Activated CD8-positive, alpha-beta T cell treated with anti-CD3 and anti-CD28 coated beads for 36 hours (primary cell): ENCODE data around the gene PTBP1. TPM values are rescaled to one million over a fixed set of nuclear protein-coding genes. Genes with fewer than 3 reads are reported as not detected.
A peak's percentile ranks its signal among the peaks of the same experiment; 100 is the strongest.

Experiments used
- ATAC-seq: fragments of 200-7000 bp; cut with Tn5 transposase; one replicate; pipeline ENCODE4 v1.10.0; 2021; ENCODE audit warnings: mild to moderate bottlenecking, moderate library complexity
- CTCF ChIA-PET: fragments of 350-600 bp; sonication (Branson Sonifier 250); formaldehyde crosslinking; loops from one replicate; lab custom pipeline; 2021; ENCODE audit warnings: antibody characterized with exemption; lab: Charles Lee
- POLR2A ChIA-PET: fragments of 350-600 bp; sonication (Branson Sonifier 250); formaldehyde crosslinking; loops from one replicate; lab custom pipeline; 2021; ENCODE audit warnings: antibody characterized with exemption; lab: Charles Lee
- DNase-seq: peaks from one replicate; pipeline ENCODE4 v3.0.0-alpha.2; 2020
- H3K27ac Mint-ChIP-seq: one replicate; pipeline ENCODE4 v1.8.0; 2021; ENCODE audit warnings: mild to moderate bottlenecking, mixed read lengths
- H3K27me3 Mint-ChIP-seq: one replicate; pipeline ENCODE4 v1.8.0; 2021; ENCODE audit warnings: mixed read lengths
- H3K36me3 Mint-ChIP-seq: one replicate; pipeline ENCODE4 v1.8.0; 2021; ENCODE audit warnings: low read depth, mixed read lengths
- H3K4me1 Mint-ChIP-seq: one replicate; pipeline ENCODE4 v1.8.0; 2021; ENCODE audit warnings: low read depth, mixed read lengths
- H3K4me3 Mint-ChIP-seq: one replicate; pipeline ENCODE4 v1.8.0; 2021; ENCODE audit warnings: mild to moderate bottlenecking, moderate library complexity, mixed read lengths
- H3K9me3 Mint-ChIP-seq: one replicate; pipeline ENCODE4 v1.8.0; 2021; ENCODE audit warnings: mixed read lengths
- CTCF ChIP-seq: fragments of 200-600 bp; IDR thresholded peaks from one replicate; pipeline ENCODE4 v1.8.0; 2022; ENCODE audit warnings: antibody characterized with exemption, mild to moderate bottlenecking
- intact Hi-C: fragments of 100-400 bp; cut with micrococcal nuclease; formaldehyde crosslinking; loops from one replicate; pipeline ENCODE4 v1.10.0; 2022
- total RNA-seq, 2 experiments: library from RNA; stranded (reverse); gene quantifications; one replicate each; pipeline ENCODE4 v1.2.3, GENCODE V29; 2021

Gene PTBP1
- total RNA-seq, 2 experiments from 2014 or later = 581 to 582 TPM

- ATAC-seq (no peak), DNase-seq (no peak)
- Mint-ChIP-seq H3K36me3 (peaks cover 22% of the 10 kb centered on the region), H3K4me3 (no peak overlapping the region), H3K27ac (no peak overlapping the region), H3K4me1 (peaks cover 10% of the 10 kb centered on the region), H3K9me3 (no peaks in the 10 kb centered on the region), H3K27me3 (no peaks in the 10 kb centered on the region)
- no peak for TF ChIP-seq CTCF
- intact Hi-C loops = no loop called here
- CTCF ChIA-PET = no interaction called here
- POLR2A ChIA-PET = interaction anchor here (0.6 to 0.8 kb wide), 2 partner anchors 9 to 265 kb away, joined by 3 read pairs; no protein-coding TSS in a partner anchor
Measured at GRCh38 chr19:795073-795611, 2.1 kb upstream of the PTBP1 start.

- Mint-ChIP-seq H3K4me1 (peaks cover 16% of the 10 kb centered on the region), H3K9me3 (no peaks in the 10 kb centered on the region), H3K4me3 (peak overlapping the region; percentile 86), H3K27me3 (no peaks in the 10 kb centered on the region), H3K36me3 (peaks cover 28% of the 10 kb centered on the region), H3K27ac (no peak overlapping the region)
- TF ChIP-seq CTCF = no peak
- intact Hi-C loops = no loop called here
- ATAC-seq (no peak), DNase-seq (no peak)
- CTCF ChIA-PET = interaction anchor here (0.9 to 1.1 kb wide), 2 partner anchors 28 to 231 kb away, joined by 3 to 4 read pairs; partner anchors contain the start of gene CNN2
- POLR2A ChIA-PET = interaction anchor here (0.6 to 9.6 kb wide), 9 partner anchors 8 to 265 kb away, joined by 3 to 106 read pairs (median 3); no protein-coding TSS in a partner anchor
Measured at GRCh38 chr19:795691-796581, 1.3 kb upstream of the PTBP1 start.

- intact Hi-C loops = no loop called here
- Mint-ChIP-seq H3K27me3 (no peaks in the 10 kb centered on the region), H3K4me1 (peaks cover 32% of the 10 kb centered on the region), H3K4me3 (peak overlapping the region; percentile 88), H3K9me3 (no peaks in the 10 kb centered on the region), H3K27ac (peak overlapping the region; percentile 85), H3K36me3 (peaks cover 44% of the 10 kb centered on the region)
- DNase-seq = peak; percentile 91
- peak; percentile 46 for ATAC-seq
- CTCF ChIA-PET = no interaction called here
- TF ChIP-seq CTCF = no peak
- POLR2A ChIA-PET = interaction anchor here (0.6 to 9.6 kb wide), 6 partner anchors 11 to 136 kb away, joined by 3 to 106 read pairs (median 6); partner anchors contain the start of gene RNF126
Measured at GRCh38 chr19:797528-798414, 519 bp downstream of the PTBP1 start.

GRCh38 chr19:798415-799075 is 1.3 kb downstream of the PTBP1 start:
- Mint-ChIP-seq H3K9me3 (no peaks in the 10 kb centered on the region), H3K36me3 (peaks cover 50% of the 10 kb centered on the region), H3K4me1 (peaks cover 34% of the 10 kb centered on the region), H3K27ac (peak overlapping the region; percentile 86), H3K4me3 (peak overlapping the region; percentile 88), H3K27me3 (no peaks in the 10 kb centered on the region)
- TF ChIP-seq CTCF = no peak
- POLR2A ChIA-PET = interaction anchor here (0.6 to 9.6 kb wide), 9 partner anchors 10 to 221 kb away, joined by 3 to 106 read pairs (median 4); partner anchors contain the start of gene RNF126
- CTCF ChIA-PET = no interaction called here
- DNase-seq (no peak), ATAC-seq (no peak)
- intact Hi-C loops = no loop called here
